Measurements from ENCODE around the gene TMEM26. TPM values are rescaled to one million over a fixed set of nuclear protein-coding genes. Genes with fewer than 3 reads are reported as not detected.
A peak's percentile ranks its signal among the peaks of the same experiment; 100 is the strongest.

TMEM26 gene
- total and polyA plus RNA-seq, 2 experiments from 2014 or later: 1.0 to 1.9 TPM

- Histone ChIP-seq H3K27me3 (ENCODE audit: insufficient read depth) (no peaks in the 10 kb centered on the region), H2AFZ (no peak overlapping the region), H3K27ac (ENCODE audit: low read depth) (no peak overlapping the region), H3K9me2 (ENCODE audit: insufficient read depth) (no peaks in the 10 kb centered on the region), H3K4me3 (no peak overlapping the region), H3K79me2 (replicated peaks; ENCODE audit: insufficient read depth) (no peaks in the 10 kb centered on the region), H3K4me1 (ENCODE audit: insufficient read depth) (peaks cover 38% of the 10 kb centered on the region), H3K36me3 (ENCODE audit: insufficient read depth) (no peaks in the 10 kb centered on the region), H4K20me1 (replicated peaks; ENCODE audit: insufficient read depth) (no peaks in the 10 kb centered on the region), H3F3A (replicated peaks; ENCODE audit: low read depth) (no peaks in the 10 kb centered on the region), H3K4me2 (no peak overlapping the region)
- ATAC-seq (no peak), DNase-seq (ENCODE audit: low spot score) (no peak)
- no peaks in the 10 kb centered on the region for H3K9me3 Mint-ChIP-seq
- H3K4me3 Mint-ChIP-seq: no peak overlapping the region
- H3K36me3 Mint-ChIP-seq (ENCODE audit: low read depth): peaks cover 36% of the 10 kb centered on the region
- H3K4me1 Mint-ChIP-seq: peaks cover 45% of the 10 kb centered on the region
- peak overlapping the region; percentile 62; the same call in 1 of the 2 replicates for H3K27ac Mint-ChIP-seq
- TF ChIP-seq ETS1 (IDR thresholded peaks at IDR 0.05) (no peak), POLR2AphosphoS5 (IDR thresholded peaks at IDR 0.05; ENCODE audit: low read depth) (no peak), ZNF114 (CRISPR knock-in tag; IDR thresholded peaks at IDR 0.05) (no peak), NANOG (IDR thresholded peaks at IDR 0.05; ENCODE audit: borderline replicate concordance) (no peak), EZH2phosphoT487 (IDR thresholded peaks at IDR 0.05; ENCODE audit: unreplicated experiment) (no peak), STAT1 (IDR thresholded peaks at IDR 0.05; ENCODE audit: unreplicated experiment) (no peak), JUNB (IDR thresholded peaks at IDR 0.05; ENCODE audit: unreplicated experiment) (no peak), EZH2 (IDR thresholded peaks at IDR 0.05; ENCODE audit: low read depth, unreplicated experiment) (no peak), ZNF331 (CRISPR knock-in tag; IDR thresholded peaks at IDR 0.05; ENCODE audit: low read depth) (no peak), CREB1 (CRISPR knock-in tag; IDR thresholded peaks at IDR 0.05; ENCODE audit: low read depth) (no peak), CTCF (conservative IDR thresholded peaks at IDR 0.05; ENCODE audit: low read depth in 2 of 2) (no peak)
- TF ChIP-seq, protein P1, sequence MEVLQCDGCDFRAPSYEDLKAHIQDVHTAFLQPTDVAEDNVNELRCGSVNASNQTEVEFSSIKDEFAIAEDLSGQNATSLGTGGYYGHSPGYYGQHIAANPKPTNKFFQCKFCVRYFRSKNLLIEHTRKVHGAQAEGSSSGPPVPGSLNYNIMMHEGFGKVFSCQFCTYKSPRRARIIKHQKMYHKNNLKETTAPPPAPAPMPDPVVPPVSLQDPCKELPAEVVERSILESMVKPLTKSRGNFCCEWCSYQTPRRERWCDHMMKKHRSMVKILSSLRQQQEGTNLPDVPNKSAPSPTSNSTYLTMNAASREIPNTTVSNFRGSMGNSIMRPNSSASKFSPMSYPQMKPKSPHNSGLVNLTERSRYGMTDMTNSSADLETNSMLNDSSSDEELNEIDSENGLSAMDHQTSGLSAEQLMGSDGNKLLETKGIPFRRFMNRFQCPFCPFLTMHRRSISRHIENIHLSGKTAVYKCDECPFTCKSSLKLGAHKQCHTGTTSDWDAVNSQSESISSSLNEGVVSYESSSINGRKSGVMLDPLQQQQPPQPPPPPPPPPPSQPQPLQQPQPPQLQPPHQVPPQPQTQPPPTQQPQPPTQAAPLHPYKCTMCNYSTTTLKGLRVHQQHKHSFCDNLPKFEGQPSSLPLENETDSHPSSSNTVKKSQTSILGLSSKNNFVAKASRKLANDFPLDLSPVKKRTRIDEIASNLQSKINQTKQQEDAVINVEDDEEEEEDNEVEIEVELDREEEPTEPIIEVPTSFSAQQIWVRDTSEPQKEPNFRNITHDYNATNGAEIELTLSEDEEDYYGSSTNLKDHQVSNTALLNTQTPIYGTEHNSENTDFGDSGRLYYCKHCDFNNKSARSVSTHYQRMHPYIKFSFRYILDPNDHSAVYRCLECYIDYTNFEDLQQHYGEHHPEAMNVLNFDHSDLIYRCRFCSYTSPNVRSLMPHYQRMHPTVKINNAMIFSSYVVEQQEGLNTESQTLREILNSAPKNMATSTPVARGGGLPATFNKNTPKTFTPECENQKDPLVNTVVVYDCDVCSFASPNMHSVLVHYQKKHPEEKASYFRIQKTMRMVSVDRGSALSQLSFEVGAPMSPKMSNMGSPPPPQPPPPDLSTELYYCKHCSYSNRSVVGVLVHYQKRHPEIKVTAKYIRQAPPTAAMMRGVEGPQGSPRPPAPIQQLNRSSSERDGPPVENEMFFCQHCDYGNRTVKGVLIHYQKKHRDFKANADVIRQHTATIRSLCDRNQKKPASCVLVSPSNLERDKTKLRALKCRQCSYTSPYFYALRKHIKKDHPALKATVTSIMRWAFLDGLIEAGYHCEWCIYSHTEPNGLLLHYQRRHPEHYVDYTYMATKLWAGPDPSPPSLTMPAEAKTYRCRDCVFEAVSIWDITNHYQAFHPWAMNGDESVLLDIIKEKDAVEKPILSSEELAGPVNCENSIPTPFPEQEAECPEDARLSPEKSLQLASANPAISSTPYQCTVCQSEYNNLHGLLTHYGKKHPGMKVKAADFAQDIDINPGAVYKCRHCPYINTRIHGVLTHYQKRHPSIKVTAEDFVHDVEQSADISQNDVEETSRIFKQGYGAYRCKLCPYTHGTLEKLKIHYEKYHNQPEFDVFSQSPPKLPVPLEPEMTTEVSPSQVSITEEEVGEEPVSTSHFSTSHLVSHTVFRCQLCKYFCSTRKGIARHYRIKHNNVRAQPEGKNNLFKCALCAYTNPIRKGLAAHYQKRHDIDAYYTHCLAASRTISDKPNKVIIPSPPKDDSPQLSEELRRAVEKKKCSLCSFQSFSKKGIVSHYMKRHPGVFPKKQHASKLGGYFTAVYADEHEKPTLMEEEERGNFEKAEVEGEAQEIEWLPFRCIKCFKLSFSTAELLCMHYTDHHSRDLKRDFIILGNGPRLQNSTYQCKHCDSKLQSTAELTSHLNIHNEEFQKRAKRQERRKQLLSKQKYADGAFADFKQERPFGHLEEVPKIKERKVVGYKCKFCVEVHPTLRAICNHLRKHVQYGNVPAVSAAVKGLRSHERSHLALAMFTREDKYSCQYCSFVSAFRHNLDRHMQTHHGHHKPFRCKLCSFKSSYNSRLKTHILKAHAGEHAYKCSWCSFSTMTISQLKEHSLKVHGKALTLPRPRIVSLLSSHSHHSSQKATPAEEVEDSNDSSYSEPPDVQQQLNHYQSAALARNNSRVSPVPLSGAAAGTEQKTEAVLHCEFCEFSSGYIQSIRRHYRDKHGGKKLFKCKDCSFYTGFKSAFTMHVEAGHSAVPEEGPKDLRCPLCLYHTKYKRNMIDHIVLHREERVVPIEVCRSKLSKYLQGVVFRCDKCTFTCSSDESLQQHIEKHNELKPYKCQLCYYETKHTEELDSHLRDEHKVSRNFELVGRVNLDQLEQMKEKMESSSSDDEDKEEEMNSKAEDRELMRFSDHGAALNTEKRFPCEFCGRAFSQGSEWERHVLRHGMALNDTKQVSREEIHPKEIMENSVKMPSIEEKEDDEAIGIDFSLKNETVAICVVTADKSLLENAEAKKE (CRISPR knock-in tag; IDR thresholded peaks at IDR 0.05): no peak
- TF ChIP-seq, protein P2, sequence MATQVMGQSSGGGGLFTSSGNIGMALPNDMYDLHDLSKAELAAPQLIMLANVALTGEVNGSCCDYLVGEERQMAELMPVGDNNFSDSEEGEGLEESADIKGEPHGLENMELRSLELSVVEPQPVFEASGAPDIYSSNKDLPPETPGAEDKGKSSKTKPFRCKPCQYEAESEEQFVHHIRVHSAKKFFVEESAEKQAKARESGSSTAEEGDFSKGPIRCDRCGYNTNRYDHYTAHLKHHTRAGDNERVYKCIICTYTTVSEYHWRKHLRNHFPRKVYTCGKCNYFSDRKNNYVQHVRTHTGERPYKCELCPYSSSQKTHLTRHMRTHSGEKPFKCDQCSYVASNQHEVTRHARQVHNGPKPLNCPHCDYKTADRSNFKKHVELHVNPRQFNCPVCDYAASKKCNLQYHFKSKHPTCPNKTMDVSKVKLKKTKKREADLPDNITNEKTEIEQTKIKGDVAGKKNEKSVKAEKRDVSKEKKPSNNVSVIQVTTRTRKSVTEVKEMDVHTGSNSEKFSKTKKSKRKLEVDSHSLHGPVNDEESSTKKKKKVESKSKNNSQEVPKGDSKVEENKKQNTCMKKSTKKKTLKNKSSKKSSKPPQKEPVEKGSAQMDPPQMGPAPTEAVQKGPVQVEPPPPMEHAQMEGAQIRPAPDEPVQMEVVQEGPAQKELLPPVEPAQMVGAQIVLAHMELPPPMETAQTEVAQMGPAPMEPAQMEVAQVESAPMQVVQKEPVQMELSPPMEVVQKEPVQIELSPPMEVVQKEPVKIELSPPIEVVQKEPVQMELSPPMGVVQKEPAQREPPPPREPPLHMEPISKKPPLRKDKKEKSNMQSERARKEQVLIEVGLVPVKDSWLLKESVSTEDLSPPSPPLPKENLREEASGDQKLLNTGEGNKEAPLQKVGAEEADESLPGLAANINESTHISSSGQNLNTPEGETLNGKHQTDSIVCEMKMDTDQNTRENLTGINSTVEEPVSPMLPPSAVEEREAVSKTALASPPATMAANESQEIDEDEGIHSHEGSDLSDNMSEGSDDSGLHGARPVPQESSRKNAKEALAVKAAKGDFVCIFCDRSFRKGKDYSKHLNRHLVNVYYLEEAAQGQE (IDR thresholded peaks at IDR 0.05; ENCODE audit: unreplicated experiment): no peak
- no peaks in the 10 kb centered on the region for H3K27me3 Mint-ChIP-seq (ENCODE audit: insufficient read depth, low read depth, poor library complexity)
Measured at GRCh38 chr10:61408105-61408504, 45.1 kb downstream of the TMEM26 start.

All from GM23338 (cell line).